ENCODE results near the gene FBH1.

DNA sequence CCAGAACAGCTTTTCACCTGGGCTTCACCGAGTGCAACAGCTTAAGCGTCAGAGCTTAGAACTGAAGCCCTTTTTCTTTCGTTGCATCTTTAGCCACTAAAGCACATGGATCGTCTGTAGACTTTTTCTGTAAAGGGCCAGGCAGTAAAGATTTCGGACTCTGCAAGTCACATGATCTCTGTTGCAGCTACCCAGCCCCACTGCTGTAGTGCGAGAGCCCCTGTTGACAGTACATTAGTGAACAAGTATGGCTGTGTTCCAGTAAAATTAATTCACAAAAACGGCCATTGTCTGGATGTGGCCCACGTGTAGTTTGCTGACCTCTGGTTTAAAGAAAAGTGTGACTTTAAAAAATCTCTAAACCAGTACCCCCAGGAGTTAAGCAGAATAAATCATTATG is 39.4 kb downstream of the FBH1 start:
- TF ChIP-seq, protein P1, sequence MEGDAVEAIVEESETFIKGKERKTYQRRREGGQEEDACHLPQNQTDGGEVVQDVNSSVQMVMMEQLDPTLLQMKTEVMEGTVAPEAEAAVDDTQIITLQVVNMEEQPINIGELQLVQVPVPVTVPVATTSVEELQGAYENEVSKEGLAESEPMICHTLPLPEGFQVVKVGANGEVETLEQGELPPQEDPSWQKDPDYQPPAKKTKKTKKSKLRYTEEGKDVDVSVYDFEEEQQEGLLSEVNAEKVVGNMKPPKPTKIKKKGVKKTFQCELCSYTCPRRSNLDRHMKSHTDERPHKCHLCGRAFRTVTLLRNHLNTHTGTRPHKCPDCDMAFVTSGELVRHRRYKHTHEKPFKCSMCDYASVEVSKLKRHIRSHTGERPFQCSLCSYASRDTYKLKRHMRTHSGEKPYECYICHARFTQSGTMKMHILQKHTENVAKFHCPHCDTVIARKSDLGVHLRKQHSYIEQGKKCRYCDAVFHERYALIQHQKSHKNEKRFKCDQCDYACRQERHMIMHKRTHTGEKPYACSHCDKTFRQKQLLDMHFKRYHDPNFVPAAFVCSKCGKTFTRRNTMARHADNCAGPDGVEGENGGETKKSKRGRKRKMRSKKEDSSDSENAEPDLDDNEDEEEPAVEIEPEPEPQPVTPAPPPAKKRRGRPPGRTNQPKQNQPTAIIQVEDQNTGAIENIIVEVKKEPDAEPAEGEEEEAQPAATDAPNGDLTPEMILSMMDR (IDR thresholded peaks at IDR 0.05; ENCODE audit: low read depth, low read length, poor library complexity, severe bottlenecking) = no peak
- TF ChIP-seq EZH2phosphoT487 (IDR thresholded peaks at IDR 0.05; ENCODE audit: borderline replicate concordance, low read length) = no peak

Data from DOHH2 (cell line).